GM12892 (cell line): Measurements from ENCODE around the gene ATG16L1.
A peak's percentile ranks its signal among the peaks of the same experiment; 100 is the strongest.

Source experiments
- DNase-seq: peaks from one replicate; pipeline ENCODE4 v3.0.0; 2011; ENCODE audit not compliant: insufficient read length
- FAIRE-seq: peaks from 2 replicates; lab custom pipeline; 2011; peaks lifted over from hg19 to GRCh38; lab: Jason Lieb, UNC
- POLR2A ChIP-seq: IDR thresholded peaks from 2 replicates; pipeline ENCODE4 v1.6.1; 2011; ENCODE audit warnings: low read depth, low read length, control low read depth
- POLR2AphosphoS5 ChIP-seq: IDR thresholded peaks from 2 replicates; pipeline ENCODE4 v1.6.1; 2011; ENCODE audit warnings: low read depth, low read length, control low read depth
- TAF1 ChIP-seq: IDR thresholded peaks from 2 replicates; pipeline ENCODE4 v1.6.1; 2011; ENCODE audit warnings: low read depth, mild to moderate bottlenecking, control low read depth, low read length, borderline replicate concordance

ATG16L1 gene

GRCh38 chr2:233264667-233265066 is 13.2 kb downstream of the ATG16L1 start:
- TF ChIP-seq TAF1 (no peak), POLR2AphosphoS5 (no peak), POLR2A (no peak)
- DNase-seq (no peak), FAIRE-seq (no peak)

- FAIRE-seq, result peak; percentile 74
- DNase-seq, result no peak
- TF ChIP-seq TAF1 (no peak), POLR2AphosphoS5 (no peak), POLR2A (no peak)
Measured at GRCh38 chr2:233265899-233266431, 14.5 kb downstream of the ATG16L1 start.

- DNase-seq (no peak), FAIRE-seq (peak; percentile 33)
- TF ChIP-seq POLR2A, result no peak
Measured at GRCh38 chr2:233266481-233266880, 15.0 kb downstream of the ATG16L1 start.

- peak; percentile 53; the same call in 1 of the 2 replicates for TF ChIP-seq POLR2AphosphoS5
- TF ChIP-seq POLR2A, result peak; percentile 53
- TF ChIP-seq TAF1, result no peak
- FAIRE-seq, result peak; percentile 94
- no peak for DNase-seq
Measured at GRCh38 chr2:233267516-233268245, 16.2 kb downstream of the ATG16L1 start.

GRCh38 chr2:233270366-233270765 is 18.9 kb downstream of the ATG16L1 start:
- no peak for FAIRE-seq
- no peak for DNase-seq
- TF ChIP-seq POLR2AphosphoS5, result no peak
- TF ChIP-seq POLR2A, result no peak
- TF ChIP-seq TAF1, result no peak

GRCh38 chr2:233270951-233271350 is 19.5 kb downstream of the ATG16L1 start:
- DNase-seq (no peak), FAIRE-seq (peak; percentile 14)
- no peak for TF ChIP-seq POLR2AphosphoS5

- no peak for DNase-seq
- TF ChIP-seq POLR2AphosphoS5, result no peak
- no peak for FAIRE-seq
Measured at GRCh38 chr2:233271693-233272092, 20.2 kb downstream of the ATG16L1 start.

GRCh38 chr2:233273120-233273519 is 21.6 kb downstream of the ATG16L1 start:
- DNase-seq (no peak), FAIRE-seq (no peak)

GRCh38 chr2:233275223-233275622 is 23.8 kb downstream of the ATG16L1 start:
- DNase-seq (no peak), FAIRE-seq (no peak)
- TF ChIP-seq TAF1, result no peak
- TF ChIP-seq POLR2A, result no peak
- TF ChIP-seq POLR2AphosphoS5, result no peak

More at GRCh38 chr2:233273120-233273519, 21.6 kb downstream of the ATG16L1 start:
- TF ChIP-seq POLR2AphosphoS5 (no peak), POLR2A (no peak), TAF1 (no peak)

GRCh38 chr2:233278921-233279320 is 27.4 kb downstream of the ATG16L1 start:
- DNase-seq, result no peak
- no peak for FAIRE-seq
- TF ChIP-seq POLR2AphosphoS5 (no peak), POLR2A (no peak)

GRCh38 chr2:233280114-233280693 is 28.7 kb downstream of the ATG16L1 start:
- DNase-seq (no peak), FAIRE-seq (no peak)
- no peak for TF ChIP-seq TAF1
- no peak for TF ChIP-seq POLR2AphosphoS5
- no peak for TF ChIP-seq POLR2A

- no peak for DNase-seq
- FAIRE-seq, result no peak
- TF ChIP-seq POLR2A (no peak), POLR2AphosphoS5 (peak; percentile 51; the same call in 1 of the 2 replicates)
Measured at GRCh38 chr2:233281553-233281952, 30.1 kb downstream of the ATG16L1 start.

GRCh38 chr2:233281992-233282603 is 30.6 kb downstream of the ATG16L1 start:
- no peak for DNase-seq
- TF ChIP-seq POLR2AphosphoS5, result no peak
- TF ChIP-seq TAF1, result no peak
- TF ChIP-seq POLR2A, result no peak
- FAIRE-seq, result no peak
